CD4-positive, alpha-beta T cell (primary cell): Measurements from ENCODE around the gene OR1I1. TPM values are rescaled to one million over a fixed set of nuclear protein-coding genes. Genes with fewer than 3 reads are reported as not detected.

ENCODE experiments used
- ATAC-seq: fragments of 200-7000 bp; cut with Tn5 transposase; one replicate; pipeline ENCODE4 v1.10.0; 2022; ENCODE audit warnings: mild to moderate bottlenecking; ENCODE audit not compliant: poor library complexity
- CTCF ChIA-PET: fragments of 350-600 bp; sonication (Branson Sonifier 250); formaldehyde crosslinking; loops from one replicate; lab custom pipeline; 2021; ENCODE audit warnings: antibody characterized with exemption, inconsistent platforms; lab: Charles Lee
- POLR2A ChIA-PET: fragments of 350-600 bp; sonication (Branson Sonifier 250); formaldehyde crosslinking; loops from one replicate; lab custom pipeline; 2021; ENCODE audit warnings: antibody characterized with exemption, inconsistent platforms; lab: Charles Lee
- DNase-seq, 14 experiments: peaks; one replicate each; pipeline ENCODE4 v3.0.0-alpha.2; 2013 to 2020; ENCODE audit warnings: mixed read lengths in 2 of 14
- H3K27ac ChIP-seq, 2 donors: one replicate each; pipeline versions ENCODE4 v1.5.1 to v1.7.0; 2013; ENCODE audit warnings: low read length in 2 of 2, low read depth in 1 of 2, mild to moderate bottlenecking in 1 of 2
- H3K27me3 ChIP-seq, 2 experiments: 1 replicate in 1 of 2; 2 replicates in 1 of 2; pipeline versions ENCODE4 v1.6.1 to v1.7.0; 2013; ENCODE audit warnings: low read length in 2 of 2, control low read depth in 1 of 2, mild to moderate bottlenecking in 1 of 2, moderate library complexity in 1 of 2; ENCODE audit not compliant: insufficient read depth in 2 of 2, control insufficient read depth in 1 of 2
- H3K36me3 ChIP-seq: one replicate; pipeline ENCODE4 v1.6.1; 2013; ENCODE audit warnings: low read length, control low read depth; ENCODE audit not compliant: insufficient read depth
- H3K4me1 ChIP-seq: one replicate; pipeline ENCODE4 v1.6.1; 2013; ENCODE audit warnings: low read length, control low read depth; ENCODE audit not compliant: insufficient read depth
- H3K4me3 ChIP-seq: one replicate; pipeline ENCODE4 v1.5.1; 2013; ENCODE audit warnings: mild to moderate bottlenecking, low read length, moderate library complexity
- H3K9me3 ChIP-seq, 2 experiments: 1 replicate in 1 of 2; 2 replicates in 1 of 2; pipeline versions ENCODE4 v1.6.1 to v1.7.0; 2013; ENCODE audit warnings: low read length in 2 of 2, mild to moderate bottlenecking in 2 of 2, control low read depth in 1 of 2, moderate library complexity in 1 of 2; ENCODE audit not compliant: control insufficient read depth in 1 of 2, insufficient read depth in 1 of 2
- H3K27ac Mint-ChIP-seq: one replicate; pipeline ENCODE4 v1.8.0; 2020; ENCODE audit warnings: mixed read lengths
- H3K27me3 Mint-ChIP-seq: one replicate; pipeline ENCODE4 v1.8.0; 2021; ENCODE audit warnings: mixed read lengths
- H3K36me3 Mint-ChIP-seq: one replicate; pipeline ENCODE4 v1.8.0; 2021; ENCODE audit warnings: low read depth, mixed read lengths
- H3K4me1 Mint-ChIP-seq: one replicate; pipeline ENCODE4 v1.8.0; 2021; ENCODE audit warnings: low read depth, mixed read lengths
- H3K4me3 Mint-ChIP-seq: one replicate; pipeline ENCODE4 v1.8.0; 2020; ENCODE audit warnings: mild to moderate bottlenecking, mixed read lengths
- H3K9me3 Mint-ChIP-seq: one replicate; pipeline ENCODE4 v1.8.0; 2020; ENCODE audit warnings: mixed read lengths
- intact Hi-C, 2 experiments: fragments of 100-400 bp; cut with DNase I in 1 of 2; cut with micrococcal nuclease in 1 of 2; formaldehyde crosslinking; loops; one replicate each; pipeline versions ENCODE4 v1.15.1 to v1.9.0; 2023 to 2025; cut with DNase I, micrococcal nuclease
- total RNA-seq, 174 experiments: library from RNA in 2 of 174; stranded (reverse) in 2 of 174; gene quantifications; one replicate each; pipeline ENCODE4 v1.2.3 and lab custom pipeline; 2021 to 2026
- TF ChIP-seq, protein P1 (sequence below): fragments of 200-600 bp; IDR thresholded peaks from one replicate; pipeline ENCODE4 v1.8.0; 2022; ENCODE audit warnings: antibody characterized with exemption, mild to moderate bottlenecking

The OR1I1 gene
- total RNA-seq, 2 experiments from 2014 or later = not detected

DNA sequence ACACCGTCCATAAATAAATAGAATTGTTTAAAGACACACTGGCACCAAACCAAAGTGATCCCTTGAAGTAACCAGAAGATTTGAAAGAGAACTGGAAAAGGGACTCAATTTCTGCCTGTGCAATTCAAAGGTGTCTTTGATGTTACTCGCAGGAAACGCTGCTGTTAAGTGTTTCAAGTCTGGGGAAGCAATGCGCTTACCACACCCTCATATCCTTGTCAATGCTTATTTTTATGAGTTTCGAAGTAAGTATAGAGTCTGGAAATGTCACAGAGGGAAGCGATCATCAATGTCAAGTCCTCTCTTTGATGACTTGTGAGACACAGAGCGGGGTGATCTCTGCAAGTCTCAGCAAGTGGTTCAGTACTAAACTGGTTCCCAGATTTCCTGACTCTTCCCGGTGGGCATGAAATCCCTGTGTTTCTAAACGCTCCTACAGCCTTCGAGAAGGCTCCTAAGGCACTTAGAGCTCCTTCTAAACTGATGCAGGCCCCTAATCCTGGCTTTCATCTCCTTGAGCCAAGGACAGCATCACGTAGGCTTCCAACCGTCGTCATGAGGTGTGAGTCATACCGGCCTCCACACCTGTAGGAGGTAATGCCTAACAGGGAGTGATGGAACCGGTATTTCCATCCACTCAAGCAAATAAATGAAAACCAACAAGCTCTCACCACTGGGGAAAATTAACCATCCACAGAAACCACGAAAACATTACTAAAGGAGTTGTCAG, 48.0 kb downstream of the OR1I1 start:
- ChIA-PET CTCF (no interaction called here), POLR2A (no interaction called here)
- DNase-seq (peak in 6 of 14 experiments; percentile 19 to 64 (median 56)), ATAC-seq (peak; percentile 25)
- Mint-ChIP-seq H3K4me3 (peak overlapping the region; percentile 53), H3K9me3 (no peaks in the 10 kb centered on the region), H3K27me3 (no peaks in the 10 kb centered on the region), H3K36me3 (peaks cover 9% of the 10 kb centered on the region), H3K4me1 (peaks cover 44% of the 10 kb centered on the region), H3K27ac (peak overlapping the region; percentile 94)
- no peaks in the 10 kb centered on the region for H3K9me3 ChIP-seq
- H3K27me3 ChIP-seq = no peaks in the 10 kb centered on the region
- H3K4me3 ChIP-seq = peak overlapping the region; percentile 3
- intact Hi-C loops = loop anchor here in 1 of 2 experiments (2.0 kb wide), 1 partner anchor 21 kb away; no protein-coding TSS in a partner anchor
- H3K27ac ChIP-seq = peak overlapping the region; percentile 3 to 23
- TF ChIP-seq, protein P1, sequence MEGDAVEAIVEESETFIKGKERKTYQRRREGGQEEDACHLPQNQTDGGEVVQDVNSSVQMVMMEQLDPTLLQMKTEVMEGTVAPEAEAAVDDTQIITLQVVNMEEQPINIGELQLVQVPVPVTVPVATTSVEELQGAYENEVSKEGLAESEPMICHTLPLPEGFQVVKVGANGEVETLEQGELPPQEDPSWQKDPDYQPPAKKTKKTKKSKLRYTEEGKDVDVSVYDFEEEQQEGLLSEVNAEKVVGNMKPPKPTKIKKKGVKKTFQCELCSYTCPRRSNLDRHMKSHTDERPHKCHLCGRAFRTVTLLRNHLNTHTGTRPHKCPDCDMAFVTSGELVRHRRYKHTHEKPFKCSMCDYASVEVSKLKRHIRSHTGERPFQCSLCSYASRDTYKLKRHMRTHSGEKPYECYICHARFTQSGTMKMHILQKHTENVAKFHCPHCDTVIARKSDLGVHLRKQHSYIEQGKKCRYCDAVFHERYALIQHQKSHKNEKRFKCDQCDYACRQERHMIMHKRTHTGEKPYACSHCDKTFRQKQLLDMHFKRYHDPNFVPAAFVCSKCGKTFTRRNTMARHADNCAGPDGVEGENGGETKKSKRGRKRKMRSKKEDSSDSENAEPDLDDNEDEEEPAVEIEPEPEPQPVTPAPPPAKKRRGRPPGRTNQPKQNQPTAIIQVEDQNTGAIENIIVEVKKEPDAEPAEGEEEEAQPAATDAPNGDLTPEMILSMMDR = no peak
- no peaks in the 10 kb centered on the region for H3K36me3 ChIP-seq
- H3K4me1 ChIP-seq = peaks cover 21% of the 10 kb centered on the region

DNA sequence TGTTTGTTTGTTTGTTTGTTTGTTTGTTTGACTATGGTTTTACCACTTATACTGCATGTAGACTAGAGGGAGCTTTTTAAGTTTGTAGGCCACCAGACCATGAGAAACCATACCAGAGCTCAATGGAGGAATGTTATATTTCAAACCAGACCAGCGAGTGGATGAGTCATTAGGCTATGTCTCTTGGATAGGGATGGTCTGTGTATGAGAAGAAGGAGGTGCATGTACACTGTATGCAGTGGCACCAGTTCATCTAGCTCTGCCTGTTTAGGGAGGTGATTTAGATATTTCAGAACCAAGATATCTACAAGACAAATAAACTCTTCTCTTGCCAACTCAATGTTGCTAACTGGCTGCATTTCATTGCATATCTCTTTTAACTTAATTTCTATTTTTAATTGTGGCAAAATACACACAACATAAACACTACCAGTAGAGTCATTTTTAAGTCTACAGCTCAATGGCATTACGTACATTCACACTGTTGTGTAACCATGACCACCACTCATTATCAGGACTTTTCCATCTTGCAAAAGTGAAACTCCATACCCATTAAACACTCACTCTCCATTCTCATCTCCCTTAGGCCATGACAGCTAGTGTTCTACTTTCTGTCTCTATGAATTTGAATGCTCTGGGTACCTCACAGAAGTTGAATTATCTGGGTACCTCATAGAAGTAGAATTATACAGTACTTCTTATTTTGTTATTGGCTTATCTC, 54.4 kb downstream of the OR1I1 start:
- no peaks in the 10 kb centered on the region for H3K36me3 ChIP-seq
- no peak for ATAC-seq

DNA sequence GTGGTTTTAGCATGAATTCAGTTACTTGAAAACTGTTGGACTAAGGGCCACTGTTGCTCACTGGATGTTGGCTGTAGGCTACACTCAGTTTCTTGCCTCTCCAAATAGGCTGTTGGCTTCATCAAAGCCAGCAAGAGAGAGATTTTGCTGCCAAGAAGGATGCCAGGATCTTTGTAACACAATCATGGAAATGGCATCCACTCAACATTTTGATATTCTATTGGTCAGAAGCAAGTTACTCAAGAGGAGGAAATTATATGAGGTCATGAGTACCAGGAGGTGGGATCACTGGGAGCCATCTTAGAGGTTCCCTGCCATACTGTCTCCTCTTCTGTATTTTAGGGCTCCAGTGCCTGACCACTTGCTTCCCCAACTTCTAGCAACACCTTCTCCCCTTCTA, 55.8 kb downstream of the OR1I1 start:
- no peak for ATAC-seq
- Histone ChIP-seq H3K27me3 (no peaks in the 10 kb centered on the region), H3K36me3 (no peaks in the 10 kb centered on the region), H3K27ac (no peak overlapping the region), H3K9me3 (peaks cover 0 to 3% of the 10 kb centered on the region in 2 experiments), H3K4me1 (no peaks in the 10 kb centered on the region), H3K4me3 (no peak overlapping the region)
- ChIA-PET CTCF (no interaction called here), POLR2A (no interaction called here)
- intact Hi-C loops = loop anchor here in 1 of 2 experiments (2.0 kb wide), 1 partner anchor 25 kb away; no protein-coding TSS in a partner anchor
- TF ChIP-seq, protein P1 = no peak
- no peak for DNase-seq
- Mint-ChIP-seq H3K27me3 (no peaks in the 10 kb centered on the region), H3K4me3 (no peak overlapping the region), H3K9me3 (no peaks in the 10 kb centered on the region), H3K36me3 (no peaks in the 10 kb centered on the region), H3K4me1 (no peaks in the 10 kb centered on the region), H3K27ac (no peak overlapping the region)

More for the DNA sequence above, 54.4 kb downstream of the OR1I1 start:
- ChIA-PET CTCF (no interaction called here), POLR2A (no interaction called here)
- TF ChIP-seq, protein P1 = no peak
- no peak overlapping the region for H3K27ac ChIP-seq
- H3K27ac Mint-ChIP-seq = no peak overlapping the region
- intact Hi-C loops = no loop called here
- H3K4me1 ChIP-seq = no peaks in the 10 kb centered on the region
- H3K9me3 Mint-ChIP-seq = no peaks in the 10 kb centered on the region
- H3K9me3 ChIP-seq = peaks cover 0 to 3% of the 10 kb centered on the region in 2 experiments
- no peaks in the 10 kb centered on the region for H3K27me3 Mint-ChIP-seq
- no peaks in the 10 kb centered on the region for H3K27me3 ChIP-seq
- H3K4me3 ChIP-seq = no peak overlapping the region
- H3K4me1 Mint-ChIP-seq = peaks cover 8% of the 10 kb centered on the region
- no peak overlapping the region for H3K4me3 Mint-ChIP-seq
- H3K36me3 Mint-ChIP-seq = no peaks in the 10 kb centered on the region
- DNase-seq = no peak
